Liver (tissue), 9 donors: ENCODE results near the gene SLC22A9. TPM values are rescaled to one million over a fixed set of nuclear protein-coding genes. Genes with fewer than 3 reads are reported as not detected.
"Not testable (repeated sequence)": the region's sequence is repeated elsewhere in the genome, so short reads cannot be mapped to it uniquely, and the experiment has no call there.

Experiments
- DNase-seq: peaks from one replicate; pipeline ENCODE4 v3.0.0-alpha.2; 2017; ENCODE audit warnings: low spot score
- H3K27ac ChIP-seq, 2 donors: one replicate each; pipeline ENCODE4 v1.7.0; 2013; ENCODE audit warnings: inconsistent platforms in 2 of 2, low read length in 2 of 2, control low read depth in 1 of 2, low read depth in 1 of 2, mild to moderate bottlenecking in 1 of 2
- H3K27me3 ChIP-seq, 4 donors: one replicate each; pipeline versions ENCODE4 v1.6.1 to v1.7.0; 2013; ENCODE audit warnings: low read length in 3 of 4, inconsistent platforms in 1 of 4, mild to moderate bottlenecking in 1 of 4, moderate library complexity in 1 of 4; ENCODE audit not compliant: control insufficient read depth in 4 of 4, insufficient read depth in 4 of 4
- H3K36me3 ChIP-seq, 4 donors: one replicate each; pipeline versions ENCODE4 v1.6.1 to v1.7.0; 2013; ENCODE audit warnings: low read length in 3 of 4, mild to moderate bottlenecking in 3 of 4, low read depth in 1 of 4, moderate library complexity in 1 of 4; ENCODE audit not compliant: control insufficient read depth in 4 of 4, insufficient read depth in 3 of 4
- H3K4me1 ChIP-seq, 4 donors: one replicate each; pipeline versions ENCODE4 v1.6.1 to v1.7.0; 2013; ENCODE audit warnings: low read length in 3 of 4, mild to moderate bottlenecking in 3 of 4, moderate library complexity in 1 of 4; ENCODE audit not compliant: control insufficient read depth in 4 of 4, insufficient read depth in 4 of 4
- H3K4me3 ChIP-seq, 3 donors: one replicate each; pipeline versions ENCODE4 v1.6.1 to v1.7.0; 2013; ENCODE audit warnings: low read length in 3 of 3, control low read depth in 1 of 3, low read depth in 1 of 3, mild to moderate bottlenecking in 1 of 3
- H3K9ac ChIP-seq, 2 donors: one replicate each; pipeline ENCODE4 v1.7.0; 2013; ENCODE audit warnings: low read length in 2 of 2, mild to moderate bottlenecking in 2 of 2, moderate library complexity in 2 of 2, control low read depth in 1 of 2, low read depth in 1 of 2
- H3K9me3 ChIP-seq, 4 donors: one replicate each; pipeline versions ENCODE4 v1.6.1 to v1.7.0; 2013; ENCODE audit warnings: low read length in 3 of 4; ENCODE audit not compliant: control insufficient read depth in 4 of 4
- FOXA2 ChIP-seq: IDR thresholded peaks from 2 replicates; pipeline ENCODE4 v1.6.1; 2016; ENCODE audit warnings: antibody characterized with exemption
- HNF4G ChIP-seq: IDR thresholded peaks from 2 replicates; pipeline ENCODE4 v1.6.1; 2016; ENCODE audit warnings: antibody characterized with exemption
- JUND ChIP-seq, 2 donors: IDR thresholded peaks; 2 replicates each; pipeline ENCODE4 v1.6.1; 2016; ENCODE audit warnings: antibody characterized with exemption in 2 of 2
- NR2F2 ChIP-seq: IDR thresholded peaks from 2 replicates; pipeline ENCODE4 v1.6.1; 2016; ENCODE audit warnings: antibody characterized with exemption
- RXRA ChIP-seq, 2 donors: IDR thresholded peaks; 2 replicates each; pipeline ENCODE4 v1.6.1; 2017 to 2018; ENCODE audit warnings: antibody characterized with exemption in 2 of 2, mild to moderate bottlenecking in 1 of 2
- WGBS: extraction: QIAGEN DNeasy Blood & Tissue Kit; methylation state at CpG from one replicate; pipeline ENCODE4 v1.1.7; 2013; 5-methylcytosine and 5-hydroxymethylcytosine counted together
- polyA plus RNA-seq, 2 donors: library from polyadenylated mRNA; stranded (reverse) in 1 of 2; unstranded in 1 of 2; fragments of 200-250 nt in 1 of 2; fragments of >200 nt in 1 of 2; fragmentation: Nextera tagmentation in 1 of 2; extraction: Ambion mirVana in 1 of 2; gene quantifications; one replicate each; pipeline versions ENCODE4 v1.2.1 to v1.2.3, GENCODE V29; 2013 to 2015
- total RNA-seq, 2 donors: library from RNA; depleted of rRNA; stranded (reverse); fragments of >200 nt; gene quantifications; one replicate each; pipeline ENCODE4 v1.2.3, GENCODE V29; 2014
- TF ChIP-seq, protein P1 (sequence below): IDR thresholded peaks from 2 replicates; pipeline ENCODE4 v1.6.1; 2016; ENCODE audit warnings: antibody characterized with exemption
- TF ChIP-seq, protein P2 (sequence below): IDR thresholded peaks from 2 replicates; pipeline ENCODE4 v1.6.1; 2016; ENCODE audit warnings: antibody characterized with exemption
- TF ChIP-seq, protein P3 (sequence below): IDR thresholded peaks from 2 replicates; pipeline ENCODE4 v1.6.1; 2016; ENCODE audit warnings: antibody characterized with exemption
- donor health status: healthy.
- donor health status: healthy.
- donor health status: healthy.
- donor health status: healthy.
- donor health status: healthy.

Gene SLC22A9
- total and polyA plus RNA-seq, 4 donors = 10.0 to 138 (median 18.9) TPM

DNA sequence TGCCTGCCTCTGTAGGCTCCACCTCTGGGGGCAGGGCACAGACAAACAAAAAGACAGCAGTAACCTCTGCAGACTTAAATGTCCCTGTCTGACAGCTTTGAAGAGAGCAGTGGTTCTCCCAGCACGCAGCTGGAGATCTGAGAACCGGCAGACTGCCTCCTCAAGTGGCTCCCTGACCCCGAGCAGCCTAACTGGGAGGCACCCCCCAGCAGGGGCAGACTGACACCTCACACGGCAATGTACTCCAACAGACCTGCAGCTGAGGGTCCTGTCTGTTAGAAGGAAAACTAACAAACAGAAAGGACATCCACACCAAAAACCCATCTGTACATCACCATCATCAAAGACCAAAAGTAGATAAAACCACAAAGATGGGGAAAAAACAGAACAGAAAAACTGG, 66.2 kb downstream of the SLC22A9 start:
- H3K9me3 ChIP-seq, H3K4me1 ChIP-seq, H3K4me3 ChIP-seq, H3K27ac ChIP-seq, H3K27me3 ChIP-seq, H3K36me3 ChIP-seq, DNase-seq, H3K9ac ChIP-seq: not testable (repeated sequence)
- 13% methylated on average over 4 of the region's 4 CpGs for WGBS

DNA sequence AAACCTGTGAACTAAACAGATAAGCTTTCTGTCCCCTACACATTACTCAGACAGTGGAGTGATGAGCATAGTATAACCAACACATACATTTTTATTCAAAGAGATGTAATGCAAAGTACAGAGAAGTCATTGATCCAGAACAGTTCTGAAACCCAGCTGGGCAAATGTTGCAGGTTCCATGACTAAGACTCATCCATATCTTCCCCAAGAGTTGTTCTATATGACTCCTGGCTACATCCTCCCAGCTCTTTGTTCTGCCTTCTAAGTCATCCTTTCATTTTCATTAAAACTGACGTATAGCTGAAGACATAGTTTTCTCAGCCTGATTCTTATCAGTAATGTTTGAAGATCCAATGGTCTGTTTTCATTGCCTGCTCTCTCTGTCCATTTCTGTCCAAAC, 74.1 kb downstream of the SLC22A9 start:
- Histone ChIP-seq H3K4me1 (no peaks in the 10 kb centered on the region), H3K4me3 (no peak overlapping the region), H3K27ac (no peak overlapping the region), H3K27me3 (no peaks in the 10 kb centered on the region), H3K9ac (no peak overlapping the region), H3K9me3 (peaks cover 0 to 2% (median 0%) of the 10 kb centered on the region in 4 donors), H3K36me3 (no peaks in the 10 kb centered on the region)
- no peak for DNase-seq
- TF ChIP-seq, protein P1, sequence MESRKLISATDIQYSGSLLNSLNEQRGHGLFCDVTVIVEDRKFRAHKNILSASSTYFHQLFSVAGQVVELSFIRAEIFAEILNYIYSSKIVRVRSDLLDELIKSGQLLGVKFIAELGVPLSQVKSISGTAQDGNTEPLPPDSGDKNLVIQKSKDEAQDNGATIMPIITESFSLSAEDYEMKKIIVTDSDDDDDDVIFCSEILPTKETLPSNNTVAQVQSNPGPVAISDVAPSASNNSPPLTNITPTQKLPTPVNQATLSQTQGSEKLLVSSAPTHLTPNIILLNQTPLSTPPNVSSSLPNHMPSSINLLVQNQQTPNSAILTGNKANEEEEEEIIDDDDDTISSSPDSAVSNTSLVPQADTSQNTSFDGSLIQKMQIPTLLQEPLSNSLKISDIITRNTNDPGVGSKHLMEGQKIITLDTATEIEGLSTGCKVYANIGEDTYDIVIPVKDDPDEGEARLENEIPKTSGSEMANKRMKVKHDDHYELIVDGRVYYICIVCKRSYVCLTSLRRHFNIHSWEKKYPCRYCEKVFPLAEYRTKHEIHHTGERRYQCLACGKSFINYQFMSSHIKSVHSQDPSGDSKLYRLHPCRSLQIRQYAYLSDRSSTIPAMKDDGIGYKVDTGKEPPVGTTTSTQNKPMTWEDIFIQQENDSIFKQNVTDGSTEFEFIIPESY = no peak
- TF ChIP-seq RXRA (IDR thresholded peaks at IDR 0.05) (no peak), FOXA2 (no peak), NR2F2 (no peak)
- TF ChIP-seq, protein P2, sequence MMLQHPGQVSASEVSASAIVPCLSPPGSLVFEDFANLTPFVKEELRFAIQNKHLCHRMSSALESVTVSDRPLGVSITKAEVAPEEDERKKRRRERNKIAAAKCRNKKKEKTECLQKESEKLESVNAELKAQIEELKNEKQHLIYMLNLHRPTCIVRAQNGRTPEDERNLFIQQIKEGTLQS = no peak
- WGBS = 32% methylated on average over 1 of the region's 1 CpG

DNA sequence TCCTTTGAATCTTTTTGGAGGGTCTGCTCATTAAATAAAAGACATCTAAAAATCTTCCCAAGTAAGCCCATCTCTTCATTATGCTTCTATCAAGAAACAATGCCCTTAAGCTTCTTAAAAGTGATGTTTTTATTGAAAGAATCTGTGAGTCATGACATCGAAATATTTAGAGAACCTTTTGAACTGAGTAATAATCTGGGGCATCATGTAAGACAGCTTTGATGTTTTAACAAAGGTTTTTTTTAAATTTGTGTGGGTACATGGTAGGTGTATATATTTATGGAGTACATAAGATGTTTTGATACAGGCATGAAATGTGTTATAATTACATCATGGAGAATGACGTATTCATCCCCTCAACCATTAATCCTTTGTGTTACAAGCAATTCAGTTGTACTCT, 74.6 kb downstream of the SLC22A9 start:
- no peaks in the 10 kb centered on the region for H3K4me1 ChIP-seq

More for the DNA sequence above, 74.6 kb downstream of the SLC22A9 start:
- H3K9ac ChIP-seq = no peak overlapping the region
- no peaks in the 10 kb centered on the region for H3K36me3 ChIP-seq
- WGBS = 83% methylated on average over 2 of the region's 2 CpGs
- no peak overlapping the region for H3K27ac ChIP-seq
- no peaks in the 10 kb centered on the region for H3K27me3 ChIP-seq
- H3K9me3 ChIP-seq = peaks cover 0 to 2% (median 0%) of the 10 kb centered on the region in 4 donors
- TF ChIP-seq HNF4G (no peak), NR2F2 (no peak), JUND (IDR thresholded peaks at IDR 0.05) (no peak)
- TF ChIP-seq, protein P1 = no peak
- TF ChIP-seq, protein P3, sequence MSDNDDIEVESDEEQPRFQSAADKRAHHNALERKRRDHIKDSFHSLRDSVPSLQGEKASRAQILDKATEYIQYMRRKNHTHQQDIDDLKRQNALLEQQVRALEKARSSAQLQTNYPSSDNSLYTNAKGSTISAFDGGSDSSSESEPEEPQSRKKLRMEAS = no peak
- TF ChIP-seq, protein P2 = no peak
- no peak overlapping the region for H3K4me3 ChIP-seq
- DNase-seq = no peak
